Measurements from ENCODE around the gene CALD1.

The CALD1 gene

GRCh38 chr7:134892963-134893362 is 113.5 kb downstream of the CALD1 start:
- TF ChIP-seq BACH2 (CRISPR knock-in tag; IDR thresholded peaks at IDR 0.05; ENCODE audit: borderline replicate concordance): no peak
- ATAC-seq: no peak

- ATAC-seq: no peak
- TF ChIP-seq BACH2 (CRISPR knock-in tag; IDR thresholded peaks at IDR 0.05; ENCODE audit: borderline replicate concordance) (no peak), GLIS3 (CRISPR knock-in tag; IDR thresholded peaks at IDR 0.05) (no peak), ZNF70 (CRISPR knock-in tag; IDR thresholded peaks at IDR 0.05) (no peak), ISL1 (CRISPR knock-in tag; IDR thresholded peaks at IDR 0.05) (no peak), CSDC2 (CRISPR knock-in tag; IDR thresholded peaks at IDR 0.05) (no peak), PPARA (CRISPR knock-in tag; IDR thresholded peaks at IDR 0.05; ENCODE audit: borderline replicate concordance) (no peak), CSRNP3 (CRISPR knock-in tag; IDR thresholded peaks at IDR 0.05) (no peak), TCF4 (CRISPR knock-in tag; IDR thresholded peaks at IDR 0.05; ENCODE audit: borderline replicate concordance) (no peak), ZNF8 (CRISPR knock-in tag; IDR thresholded peaks at IDR 0.05) (no peak), PATZ1 (CRISPR knock-in tag; IDR thresholded peaks at IDR 0.05; ENCODE audit: borderline replicate concordance) (no peak), TSHZ2 (CRISPR knock-in tag; IDR thresholded peaks at IDR 0.05) (no peak), POU6F1 (CRISPR knock-in tag; IDR thresholded peaks at IDR 0.05; ENCODE audit: borderline replicate concordance, low read depth) (no peak), CREB5 (CRISPR knock-in tag; IDR thresholded peaks at IDR 0.05; ENCODE audit: low read depth) (no peak), ZFP3 (CRISPR knock-in tag; IDR thresholded peaks at IDR 0.05) (no peak), SNAI2 (CRISPR knock-in tag; IDR thresholded peaks at IDR 0.05) (no peak)
Observed at GRCh38 chr7:134893920-134894319, 114.5 kb downstream of the CALD1 start.

GRCh38 chr7:134894928-134895327 is 115.5 kb downstream of the CALD1 start:
- no peak for ATAC-seq
- TF ChIP-seq ARNTL (CRISPR knock-in tag; IDR thresholded peaks at IDR 0.05; ENCODE audit: borderline replicate concordance, low read depth): no peak
- TF ChIP-seq TSHZ2 (CRISPR knock-in tag; IDR thresholded peaks at IDR 0.05): no peak
- TF ChIP-seq CREB5 (CRISPR knock-in tag; IDR thresholded peaks at IDR 0.05; ENCODE audit: low read depth): no peak
- TF ChIP-seq PPARA (CRISPR knock-in tag; IDR thresholded peaks at IDR 0.05; ENCODE audit: borderline replicate concordance): no peak
- TF ChIP-seq RARB (CRISPR knock-in tag; IDR thresholded peaks at IDR 0.05): no peak
- no peak for TF ChIP-seq CSRNP3 (CRISPR knock-in tag; IDR thresholded peaks at IDR 0.05)
- TF ChIP-seq ZNF565 (CRISPR knock-in tag; conservative IDR thresholded peaks at IDR 0.05; ENCODE audit: low read depth): no peak
- no peak for TF ChIP-seq ZFP3 (CRISPR knock-in tag; IDR thresholded peaks at IDR 0.05)
- TF ChIP-seq PATZ1 (CRISPR knock-in tag; IDR thresholded peaks at IDR 0.05; ENCODE audit: borderline replicate concordance): no peak
- TF ChIP-seq TCF4 (CRISPR knock-in tag; IDR thresholded peaks at IDR 0.05; ENCODE audit: borderline replicate concordance): no peak

Data from SK-N-SH treated with all-trans-retinoic acid at 6 μM for 48 hours (cell line).